OCI-LY7 (cell line): ENCODE measurements around the gene FBXO47. TPM values are rescaled to one million over a fixed set of nuclear protein-coding genes. Genes with fewer than 3 reads are reported as not detected.
A peak's percentile ranks its signal among the peaks of the same experiment; 100 is the strongest.

Experiments used
- BruUV-seq: library from RNA; stranded (reverse); fragments of 400-500 nt; replicated peaks from 2 replicates; lab custom pipeline; 2021; lab: Mats Ljungman, UMichigan
- CTCF ChIA-PET: fragments of 300-600 bp; sonication (Branson Sonifier 250); formaldehyde crosslinking; loops from one replicate; lab custom pipeline; 2022; ENCODE audit warnings: antibody characterized with exemption; ENCODE audit not compliant: unreplicated experiment; lab: Charles Lee
- POLR2A ChIA-PET: fragments of 300-600 bp; sonication (Branson Sonifier 250); formaldehyde crosslinking; loops from one replicate; lab custom pipeline; 2022; ENCODE audit warnings: antibody characterized with exemption; lab: Charles Lee
- DNase-seq: peaks from one replicate; pipeline ENCODE4 v3.0.0-alpha.2; 2015; ENCODE audit warnings: low spot score
- H2AFZ ChIP-seq: fragments of 200-600 bp; sonication (generic), shearing (Covaris generic); 2 replicates; pipeline ENCODE4 v1.6.1; 2014; ENCODE audit warnings: mild to moderate bottlenecking, antibody characterized with exemption, low read length, moderate library complexity
- H3K27ac ChIP-seq: fragments of 200-600 bp; sonication (generic); 2 replicates; pipeline ENCODE4 v1.5.1; 2014; ENCODE audit warnings: mixed run types, low read depth, mild to moderate bottlenecking, moderate library complexity, low read length, inconsistent platforms; ENCODE audit not compliant: poor library complexity, severe bottlenecking
- H3K36me3 ChIP-seq: fragments of 200-600 bp; sonication (generic); 2 replicates; pipeline ENCODE4 v1.6.1; 2014; ENCODE audit warnings: mild to moderate bottlenecking, antibody characterized with exemption, low read length, moderate library complexity, mixed read lengths; ENCODE audit not compliant: insufficient read depth
- H3K4me1 ChIP-seq: fragments of 200-600 bp; sonication (generic); 2 replicates; pipeline ENCODE4 v1.5.1; 2014; ENCODE audit warnings: mild to moderate bottlenecking, low read length; ENCODE audit not compliant: insufficient read depth, poor library complexity, severe bottlenecking
- H3K4me2 ChIP-seq: fragments of 200-600 bp; sonication (generic); 2 replicates; pipeline ENCODE4 v1.6.1; 2014; ENCODE audit warnings: mild to moderate bottlenecking, low read length
- H3K4me3 ChIP-seq: fragments of 200-600 bp; sonication (generic); 2 replicates; pipeline ENCODE4 v1.5.1; 2014; ENCODE audit warnings: mild to moderate bottlenecking, low read depth, low read length; ENCODE audit not compliant: poor library complexity, severe bottlenecking
- H3K79me2 ChIP-seq: fragments of 200-600 bp; sonication (generic); 2 replicates; pipeline ENCODE4 v1.6.1; 2016; ENCODE audit warnings: low read depth, mild to moderate bottlenecking, low read length, moderate library complexity, mixed read lengths; ENCODE audit not compliant: insufficient read depth
- H3K9me2 ChIP-seq: fragments of 200-600 bp; sonication (generic); 2 replicates; pipeline ENCODE4 v1.6.1; 2016; ENCODE audit warnings: mild to moderate bottlenecking, low read length, mixed read lengths; ENCODE audit not compliant: insufficient read depth
- H3K9me3 ChIP-seq: fragments of 200-600 bp; sonication (generic); 2 replicates; pipeline ENCODE4 v1.6.1; 2014; ENCODE audit warnings: mild to moderate bottlenecking, mixed run types, low read length, mixed read lengths
- H4K20me1 ChIP-seq: fragments of 200-600 bp; sonication (generic); 2 replicates; pipeline ENCODE4 v1.6.1; 2014; ENCODE audit warnings: mild to moderate bottlenecking, antibody characterized with exemption, low read length, moderate library complexity, mixed read lengths; ENCODE audit not compliant: insufficient read depth
- CTCF ChIP-seq: fragments of 200-600 bp; sonication (generic); conservative IDR thresholded peaks from 2 replicates; pipeline ENCODE4 v1.5.1; 2014; ENCODE audit warnings: mild to moderate bottlenecking, antibody characterized with exemption, low read length, moderate library complexity, mixed read lengths
- EZH2phosphoT487 ChIP-seq: fragments of 200-600 bp; sonication (generic); IDR thresholded peaks from 2 replicates; pipeline ENCODE4 v1.6.1; 2018; ENCODE audit warnings: low read depth, borderline replicate concordance, mild to moderate bottlenecking, mixed run types, antibody characterized with exemption, low read length, moderate library complexity, mixed read lengths
- intact Hi-C: fragments of 100-400 bp; cut with micrococcal nuclease; formaldehyde crosslinking; loops from one replicate; pipeline ENCODE4 v1.10.0; 2022; ENCODE audit not compliant: unreplicated experiment
- total RNA-seq, 2 experiments: library from RNA; depleted of rRNA in 1 of 2; stranded (reverse); fragments of >200 nt in 1 of 2; shearing (Covaris generic) in 1 of 2; gene quantifications; 2 replicates each; pipeline ENCODE4 v1.2.3, GENCODE V29; 2014 to 2022

FBXO47 gene
- total RNA-seq, 2 experiments from 2014 or later = 0.13 TPM; not detected in 1

- Histone ChIP-seq H3K27ac (peak overlapping the region; percentile 83), H3K36me3 (peaks cover 76% of the 10 kb centered on the region), H3K4me3 (peak overlapping the region; percentile 41), H2AFZ (no peak overlapping the region), H3K79me2 (no peaks in the 10 kb centered on the region; the same call in 1 of the 2 replicates), H3K9me3 (no peaks in the 10 kb centered on the region), H3K4me2 (peak overlapping the region; percentile 72), H3K4me1 (peaks cover 40% of the 10 kb centered on the region), H4K20me1 (no peaks in the 10 kb centered on the region), H3K9me2 (no peaks in the 10 kb centered on the region)
- ChIA-PET CTCF (no interaction called here), POLR2A (interaction anchor here (1.1 to 2.1 kb wide), 3 partner anchors 11 to 72 kb away, joined by 3 to 9 read pairs (median 3); partner anchors contain the start of gene CWC25)
- no peak for TF ChIP-seq EZH2phosphoT487
- TF ChIP-seq CTCF = no peak
- DNase-seq = no peak
- intact Hi-C loops = loop anchor here (2.0 kb wide), 1 partner anchor 29 kb away; no protein-coding TSS in a partner anchor
- no TSS peak for BruUV-seq
These were observed 69.4 kb downstream of the FBXO47 start for GRCh38 chr17:38897671-38898290.

- Histone ChIP-seq H3K36me3 (peaks cover 81% of the 10 kb centered on the region), H3K4me3 (no peak overlapping the region), H3K9me3 (no peaks in the 10 kb centered on the region), H3K4me2 (no peak overlapping the region), H2AFZ (no peak overlapping the region), H4K20me1 (no peaks in the 10 kb centered on the region), H3K4me1 (peaks cover 46% of the 10 kb centered on the region), H3K27ac (peak overlapping the region; percentile 83), H3K9me2 (no peaks in the 10 kb centered on the region), H3K79me2 (no peaks in the 10 kb centered on the region; the same call in 1 of the 2 replicates)
- CTCF ChIA-PET = no interaction called here
- TF ChIP-seq CTCF = no peak
- no peak for TF ChIP-seq EZH2phosphoT487
- no peak for DNase-seq
- intact Hi-C loops = no loop called here
- no TSS peak for BruUV-seq
- POLR2A ChIA-PET = interaction anchor here (0.5 to 2.1 kb wide), 3 partner anchors 10 to 328 kb away, joined by 3 to 9 read pairs (median 3); partner anchors contain the start of genes CWC25 and STAC2
These were observed 70.0 kb downstream of the FBXO47 start for GRCh38 chr17:38897176-38897575.
